ENCODE results near the gene CD83.

- TF ChIP-seq CTCF (IDR thresholded peaks at IDR 0.05), result no peak
- TF ChIP-seq POLR2A (IDR thresholded peaks at IDR 0.05), result no peak
These were observed 37.6 kb upstream of the CD83 start for GRCh38 chr6:14079971-14080370.
